Stimulated activated naive CD8-positive, alpha-beta T cell treated with anti-CD3 and anti-CD28 coated beads, Interleukin-15, amount 100 ng/mL, for 72 hours (primary cell): ENCODE data around the gene TCERG1L.
"Not testable (repeated sequence)": the region's sequence is repeated elsewhere in the genome, so short reads cannot be mapped to it uniquely, and the experiment has no call there.

Source experiments
- ATAC-seq: fragments of 150-1000 bp; cut with Tn5 transposase; 2 replicates; pipeline ENCODE4 v1.10.0; 2021; ENCODE audit warnings: mild to moderate bottlenecking, moderate library complexity
- DNase-seq, 2 donors: peaks; one replicate each; pipeline ENCODE4 v3.0.0; 2021 to 2022
- H3K27ac Mint-ChIP-seq, 2 donors: one replicate each; pipeline ENCODE4 v1.8.0; 2022; ENCODE audit warnings: mild to moderate bottlenecking in 2 of 2, mixed read lengths in 2 of 2, moderate library complexity in 2 of 2
- H3K27me3 Mint-ChIP-seq: one replicate; pipeline ENCODE4 v1.8.0; 2022; ENCODE audit warnings: mixed read lengths
- H3K4me1 Mint-ChIP-seq: one replicate; pipeline ENCODE4 v1.8.0; 2022; ENCODE audit warnings: mild to moderate bottlenecking, mixed read lengths
- H3K4me3 Mint-ChIP-seq, 2 donors: one replicate each; pipeline ENCODE4 v1.8.0; 2022; ENCODE audit warnings: mild to moderate bottlenecking in 2 of 2, mixed read lengths in 2 of 2, moderate library complexity in 1 of 2
- H3K9me3 Mint-ChIP-seq, 2 donors: one replicate each; pipeline ENCODE4 v1.8.0; 2022; ENCODE audit warnings: mixed read lengths in 2 of 2

The TCERG1L gene

DNA sequence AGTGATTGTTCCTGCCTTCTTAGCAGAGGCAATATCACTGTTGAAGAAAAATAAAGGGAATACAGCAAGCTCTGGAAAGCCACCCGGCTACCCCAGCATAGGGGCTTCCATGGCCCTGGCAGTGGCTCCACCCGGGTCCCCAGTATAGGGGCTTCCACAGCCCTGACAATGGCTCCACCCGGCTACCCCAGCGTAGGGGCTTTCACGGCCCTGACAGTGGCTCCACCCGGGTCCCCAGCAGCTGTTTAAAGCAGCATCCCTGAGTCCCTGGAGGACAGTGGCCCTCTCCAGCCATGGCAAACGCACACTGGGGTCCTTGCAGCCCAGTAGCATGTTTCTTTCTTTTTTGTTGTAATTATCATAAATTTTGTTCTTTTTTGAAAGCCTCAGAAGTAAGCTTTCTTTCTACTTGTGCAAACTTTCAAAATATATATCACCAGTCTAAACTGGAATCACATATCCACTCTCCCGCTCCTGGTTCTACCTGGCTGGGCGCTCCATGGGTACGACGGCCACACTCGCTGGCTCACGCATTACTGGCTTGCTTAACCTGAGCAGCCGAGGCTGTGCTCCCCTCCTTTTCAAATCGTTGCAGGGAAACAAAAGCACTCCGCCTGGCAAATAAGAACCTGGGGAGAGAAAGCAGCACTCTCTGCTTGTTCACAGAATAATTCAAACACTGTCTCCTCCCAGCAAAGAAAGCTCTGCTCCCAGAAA lies 62.1 kb downstream of the TCERG1L start:
- no peaks in the 10 kb centered on the region for H3K9me3 Mint-ChIP-seq
- ATAC-seq (no peak), DNase-seq (no peak)
- H3K27me3 Mint-ChIP-seq: peaks cover 23% of the 10 kb centered on the region
- H3K4me1 Mint-ChIP-seq: no peaks in the 10 kb centered on the region
- H3K4me3 Mint-ChIP-seq: no peak overlapping the region
- no peak overlapping the region for H3K27ac Mint-ChIP-seq

DNA sequence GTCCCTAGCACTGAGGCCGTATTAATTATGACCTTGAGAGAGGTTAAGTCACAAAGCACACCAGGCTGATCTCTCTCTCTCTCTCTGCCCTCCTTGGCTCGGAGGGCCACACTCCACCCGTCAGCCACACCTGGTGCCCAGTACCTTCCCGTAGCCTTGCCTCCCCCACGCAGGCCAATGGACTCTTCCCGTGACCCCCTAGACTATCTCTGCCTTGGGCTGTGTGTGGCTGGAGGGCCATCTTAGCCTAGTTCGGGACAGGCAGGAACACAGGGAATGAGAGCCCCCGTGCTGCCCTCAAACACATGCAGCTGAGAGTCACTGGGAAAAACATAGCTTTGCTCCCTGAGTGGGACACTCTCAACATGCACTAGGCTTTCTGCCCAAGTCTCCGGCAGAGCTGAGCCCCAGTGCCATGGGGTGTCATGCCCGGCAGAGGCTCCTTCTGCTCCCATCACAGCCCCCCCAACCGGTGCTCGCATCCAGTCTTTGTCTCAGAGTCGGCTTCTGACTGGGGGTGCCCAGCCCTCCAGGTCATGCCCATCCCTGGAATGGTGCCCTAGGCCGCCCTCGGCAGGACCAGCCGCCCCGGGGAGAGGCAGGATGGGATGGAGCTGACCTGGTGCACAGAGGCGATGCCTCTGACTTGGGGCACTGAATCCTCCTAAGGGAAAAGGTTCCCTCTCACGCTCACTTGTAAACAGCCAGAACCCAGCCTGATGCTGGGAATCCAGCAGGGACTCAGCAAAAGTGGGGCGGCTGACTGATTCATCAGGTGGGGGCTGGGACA lies 63.0 kb downstream of the TCERG1L start:
- ATAC-seq (no peak), DNase-seq (no peak)
- H3K4me1 Mint-ChIP-seq: no peaks in the 10 kb centered on the region
- H3K27ac Mint-ChIP-seq: no peak overlapping the region
- H3K9me3 Mint-ChIP-seq: no peaks in the 10 kb centered on the region
- peaks cover 22% of the 10 kb centered on the region for H3K27me3 Mint-ChIP-seq
- no peak overlapping the region for H3K4me3 Mint-ChIP-seq

DNA sequence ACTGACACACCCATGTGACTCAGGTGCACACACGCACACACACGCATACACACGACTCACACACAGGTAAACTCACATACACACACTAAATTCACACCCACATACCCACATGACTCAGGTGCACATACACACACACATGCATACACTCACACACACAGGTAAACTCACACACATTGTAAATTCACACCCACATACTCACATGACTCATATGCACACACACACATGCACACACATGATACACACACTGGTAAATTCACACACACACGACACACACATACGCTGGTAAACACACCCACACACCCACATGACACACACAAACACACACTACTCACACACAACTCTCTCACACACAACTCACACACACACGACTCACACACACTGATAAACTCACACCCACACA lies 63.6 kb downstream of the TCERG1L start:
- no peak overlapping the region for H3K4me3 Mint-ChIP-seq
- no peak for ATAC-seq
- no peaks in the 10 kb centered on the region for H3K4me1 Mint-ChIP-seq
- no peak overlapping the region for H3K27ac Mint-ChIP-seq
- DNase-seq: no peak
- no peaks in the 10 kb centered on the region for H3K9me3 Mint-ChIP-seq
- H3K27me3 Mint-ChIP-seq: peaks cover 19% of the 10 kb centered on the region

DNA sequence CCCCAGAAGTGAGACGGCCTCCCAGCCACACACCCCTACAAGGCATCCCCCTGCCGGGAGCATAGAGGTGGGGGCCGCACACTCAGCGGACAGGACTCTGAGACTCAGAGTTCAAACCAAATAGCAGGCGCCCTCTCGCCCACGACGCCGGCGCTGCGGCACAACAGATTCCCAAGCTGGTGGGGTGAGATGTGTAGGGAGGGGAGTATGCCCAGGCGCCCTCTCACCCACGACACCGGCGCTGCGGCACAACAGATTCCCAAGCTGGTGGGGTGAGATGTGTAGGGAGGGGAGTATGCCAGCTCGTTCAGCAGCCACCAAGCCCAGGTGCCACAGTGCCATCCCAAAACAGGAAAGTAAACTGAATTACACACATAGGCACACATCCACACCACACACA lies 64.7 kb downstream of the TCERG1L start:
- ATAC-seq: peak; percentile 5

DNA sequence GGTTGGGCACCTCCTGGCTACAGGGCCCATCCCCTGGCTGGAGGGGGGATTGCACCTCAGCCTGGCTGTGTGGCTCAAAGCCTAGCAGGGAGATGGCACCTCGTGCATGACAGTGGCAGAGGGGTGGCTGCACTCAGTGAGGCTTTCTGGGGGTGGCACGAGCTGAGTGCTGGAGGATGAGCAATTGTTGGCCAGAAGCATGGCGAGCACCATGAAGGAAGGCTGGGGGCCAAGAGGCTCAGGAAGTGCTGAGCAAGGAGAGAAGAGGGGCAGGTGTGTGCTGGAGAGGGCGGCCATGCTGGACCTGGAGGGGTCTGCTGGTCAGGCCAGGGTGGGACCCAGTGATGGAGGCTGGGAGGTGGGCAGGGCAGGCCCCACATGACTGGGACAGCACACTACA lies 65.4 kb downstream of the TCERG1L start:
- Mint-ChIP-seq H3K27ac (no peak overlapping the region), H3K9me3 (no peaks in the 10 kb centered on the region), H3K4me3 (no peak overlapping the region), H3K4me1 (no peaks in the 10 kb centered on the region), H3K27me3 (peaks cover 12% of the 10 kb centered on the region)
- no peak for ATAC-seq
- DNase-seq: no peak

More for the DNA sequence above, 64.7 kb downstream of the TCERG1L start:
- H3K4me1 Mint-ChIP-seq: no peaks in the 10 kb centered on the region
- H3K27me3 Mint-ChIP-seq: peaks cover 16% of the 10 kb centered on the region
- no peak for DNase-seq
- H3K4me3 Mint-ChIP-seq: no peak overlapping the region
- H3K9me3 Mint-ChIP-seq: no peaks in the 10 kb centered on the region
- H3K27ac Mint-ChIP-seq: no peak overlapping the region

DNA sequence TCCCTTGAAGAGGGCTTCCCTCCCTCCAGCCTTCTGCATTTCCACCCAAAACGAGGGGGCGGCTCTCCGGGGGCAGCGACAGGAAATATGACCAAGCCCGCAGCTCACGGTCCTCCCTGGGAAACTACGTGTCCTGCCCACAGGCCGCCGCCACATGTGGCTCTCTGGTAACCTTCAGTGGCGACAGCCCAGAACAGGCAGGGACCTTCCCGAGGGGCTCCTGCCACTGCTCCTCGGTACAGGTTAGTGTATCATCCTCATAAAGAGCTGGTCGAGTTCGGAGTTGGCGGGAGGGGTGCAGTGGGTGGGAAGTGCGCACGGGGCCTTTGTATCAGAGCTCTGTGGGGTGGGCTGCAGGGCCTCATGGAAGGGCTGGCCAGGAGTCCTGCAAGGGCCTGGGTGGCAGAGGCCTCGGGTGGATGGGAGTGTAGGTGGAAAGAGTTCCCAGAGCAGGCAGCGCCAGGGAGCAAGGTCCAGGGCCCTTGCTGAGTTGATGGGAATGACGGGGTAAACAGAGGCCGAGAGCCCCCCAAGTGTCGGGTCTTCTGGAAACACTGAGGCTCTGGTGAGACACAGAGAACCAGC lies 66.0 kb downstream of the TCERG1L start:
- no peaks in the 10 kb centered on the region for H3K9me3 Mint-ChIP-seq
- H3K4me1 Mint-ChIP-seq: no peaks in the 10 kb centered on the region
- peaks cover 12% of the 10 kb centered on the region for H3K27me3 Mint-ChIP-seq
- H3K4me3 Mint-ChIP-seq: no peak overlapping the region
- DNase-seq: no peak
- H3K27ac Mint-ChIP-seq: no peak overlapping the region
- peak; percentile 16 for ATAC-seq

DNA sequence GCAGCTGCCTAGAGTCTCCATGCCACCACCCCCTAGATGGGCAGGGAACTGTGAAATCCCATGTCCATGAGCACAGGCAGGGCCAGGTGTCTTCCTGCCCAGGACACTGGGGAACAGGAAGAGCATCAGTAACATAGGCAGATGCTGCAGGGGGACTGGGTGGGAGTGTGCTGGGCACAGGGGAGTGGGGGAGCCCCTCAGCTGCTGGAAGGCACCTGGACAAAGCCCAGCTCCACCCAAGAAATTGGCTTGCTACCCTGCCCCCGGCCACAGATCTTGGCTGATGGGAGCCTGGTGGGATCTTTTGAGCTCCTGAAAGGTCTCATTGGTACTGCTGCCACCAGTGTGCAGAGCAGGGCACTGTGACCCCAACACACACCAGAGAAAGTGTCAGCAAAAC lies 66.7 kb downstream of the TCERG1L start:
- Mint-ChIP-seq H3K4me3 (no peak overlapping the region), H3K27me3 (peaks cover 17% of the 10 kb centered on the region), H3K9me3 (no peaks in the 10 kb centered on the region), H3K27ac (no peak overlapping the region), H3K4me1 (no peaks in the 10 kb centered on the region)
- no peak for ATAC-seq
- DNase-seq: no peak

DNA sequence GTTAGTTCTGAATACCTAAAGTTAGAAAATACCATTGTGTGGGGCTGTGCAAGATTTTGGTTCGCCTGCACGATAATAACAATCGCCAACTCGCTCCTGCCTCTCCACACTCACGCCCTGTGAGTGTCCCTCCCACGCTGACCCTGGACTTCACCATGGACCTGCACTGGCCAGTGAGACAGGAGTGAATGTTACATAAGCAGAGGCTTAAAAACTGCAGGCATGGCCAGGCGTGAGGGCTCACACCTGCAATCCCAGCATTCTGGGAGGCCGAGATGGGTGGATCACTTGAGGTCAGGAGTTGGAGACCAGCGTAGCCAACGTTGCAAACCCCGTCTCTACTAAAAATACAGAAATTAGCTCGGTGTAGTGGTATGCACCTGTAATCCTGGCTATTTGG lies 68.4 kb downstream of the TCERG1L start:
- Mint-ChIP-seq H3K9me3 (no peaks in the 10 kb centered on the region), H3K4me1 (no peaks in the 10 kb centered on the region), H3K27me3 (peaks cover 17% of the 10 kb centered on the region), H3K27ac (no peak overlapping the region), H3K4me3 (no peak overlapping the region)
- DNase-seq: no peak
- ATAC-seq: no peak

DNA sequence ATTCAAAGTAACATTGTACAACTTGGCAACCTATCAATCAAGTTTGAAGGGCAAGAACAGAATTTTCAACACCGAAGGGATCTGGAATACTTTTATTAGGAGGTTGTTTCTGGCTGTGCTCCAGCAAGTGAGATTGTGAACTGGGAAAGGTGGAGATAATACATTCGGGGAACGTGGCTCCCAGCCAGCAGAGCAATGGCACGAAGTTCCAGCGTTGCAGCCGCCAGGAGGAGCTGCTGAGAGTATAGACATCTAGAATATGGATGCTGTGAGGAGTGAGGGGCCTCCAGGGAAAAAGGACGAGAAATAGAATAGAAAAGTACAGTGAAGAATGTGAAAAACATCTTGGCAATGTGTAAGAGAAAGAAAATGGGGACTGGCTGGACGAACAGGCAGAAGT lies 69.5 kb downstream of the TCERG1L start:
- H3K27me3 Mint-ChIP-seq: peaks cover 17% of the 10 kb centered on the region
- no peaks in the 10 kb centered on the region for H3K4me1 Mint-ChIP-seq
- DNase-seq (no peak), ATAC-seq (no peak)
- no peaks in the 10 kb centered on the region for H3K9me3 Mint-ChIP-seq
- no peak overlapping the region for H3K27ac Mint-ChIP-seq
- no peak overlapping the region for H3K4me3 Mint-ChIP-seq

DNA sequence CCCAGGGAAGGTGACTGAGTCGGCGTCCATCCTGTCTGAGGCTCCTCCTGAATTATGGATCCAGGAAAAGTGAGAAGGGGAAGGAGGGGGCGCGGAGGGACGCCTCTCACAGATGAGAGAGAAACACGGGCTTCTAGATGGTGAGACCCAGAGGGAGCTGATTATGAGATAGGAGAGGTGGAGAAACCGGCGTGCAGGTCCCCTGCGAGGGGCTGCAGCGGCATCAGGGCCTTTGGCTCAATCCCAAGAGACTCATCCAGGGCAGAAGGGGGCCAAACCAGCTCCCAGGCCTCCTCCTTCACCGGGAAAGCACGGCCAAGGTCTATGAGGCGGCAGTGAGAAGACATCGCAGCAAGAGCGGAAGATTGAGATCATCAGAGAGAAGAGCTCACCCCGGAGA lies 70.8 kb downstream of the TCERG1L start:
- Mint-ChIP-seq H3K4me1 (no peaks in the 10 kb centered on the region), H3K27me3 (peaks cover 11% of the 10 kb centered on the region), H3K9me3 (no peaks in the 10 kb centered on the region), H3K27ac (no peak overlapping the region), H3K4me3 (no peak overlapping the region)
- DNase-seq: no peak
- no peak for ATAC-seq

DNA sequence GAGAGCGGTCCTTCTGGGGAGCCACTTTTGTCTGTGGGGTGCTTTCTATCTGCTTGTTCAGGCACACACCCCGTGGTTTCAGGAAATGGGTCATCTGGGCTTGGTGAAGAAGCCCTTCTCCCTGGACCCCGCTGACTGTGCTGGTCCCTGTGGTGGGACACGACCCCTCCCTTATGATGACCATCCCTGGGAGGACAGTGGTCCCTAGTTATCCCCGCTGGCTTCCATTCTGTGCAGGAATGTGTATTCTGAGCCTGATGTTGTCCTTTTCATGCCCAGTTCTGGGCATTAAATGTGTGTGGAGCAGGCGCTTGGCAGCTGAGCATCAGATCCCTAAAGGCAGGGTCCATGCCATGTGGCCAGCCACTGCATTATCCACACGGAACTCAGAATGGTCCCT lies 71.6 kb downstream of the TCERG1L start:
- DNase-seq (no peak), ATAC-seq (no peak)
- H3K27ac Mint-ChIP-seq: peak overlapping the region in 1 of 2 donors; percentile 27
- no peaks in the 10 kb centered on the region for H3K9me3 Mint-ChIP-seq
- no peak overlapping the region for H3K4me3 Mint-ChIP-seq
- H3K27me3 Mint-ChIP-seq: peaks cover 11% of the 10 kb centered on the region
- no peaks in the 10 kb centered on the region for H3K4me1 Mint-ChIP-seq

DNA sequence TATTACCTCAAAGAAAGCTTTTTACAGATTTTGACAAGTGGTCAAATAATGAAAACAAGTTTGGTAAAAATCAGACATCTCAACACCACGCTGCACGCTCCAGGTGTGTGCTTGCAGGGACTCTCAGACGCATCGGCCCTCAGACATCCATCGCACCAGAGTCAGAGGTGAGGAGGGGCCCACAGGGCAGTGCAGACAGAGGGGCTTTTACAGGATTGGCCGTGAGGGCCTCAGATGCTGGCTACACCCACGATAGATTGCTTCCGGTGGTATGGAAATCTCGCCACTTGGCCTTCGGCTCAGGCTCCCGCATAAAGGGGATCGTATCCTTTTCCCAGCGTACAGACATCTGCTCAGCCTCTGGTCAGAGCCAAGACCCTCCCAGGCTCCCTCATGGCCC lies 72.1 kb downstream of the TCERG1L start:
- H3K27me3 Mint-ChIP-seq: peaks cover 11% of the 10 kb centered on the region
- no peaks in the 10 kb centered on the region for H3K4me1 Mint-ChIP-seq
- DNase-seq (no peak), ATAC-seq (no peak)
- no peak overlapping the region for H3K4me3 Mint-ChIP-seq
- H3K9me3 Mint-ChIP-seq: no peaks in the 10 kb centered on the region
- H3K27ac Mint-ChIP-seq: no peak overlapping the region

DNA sequence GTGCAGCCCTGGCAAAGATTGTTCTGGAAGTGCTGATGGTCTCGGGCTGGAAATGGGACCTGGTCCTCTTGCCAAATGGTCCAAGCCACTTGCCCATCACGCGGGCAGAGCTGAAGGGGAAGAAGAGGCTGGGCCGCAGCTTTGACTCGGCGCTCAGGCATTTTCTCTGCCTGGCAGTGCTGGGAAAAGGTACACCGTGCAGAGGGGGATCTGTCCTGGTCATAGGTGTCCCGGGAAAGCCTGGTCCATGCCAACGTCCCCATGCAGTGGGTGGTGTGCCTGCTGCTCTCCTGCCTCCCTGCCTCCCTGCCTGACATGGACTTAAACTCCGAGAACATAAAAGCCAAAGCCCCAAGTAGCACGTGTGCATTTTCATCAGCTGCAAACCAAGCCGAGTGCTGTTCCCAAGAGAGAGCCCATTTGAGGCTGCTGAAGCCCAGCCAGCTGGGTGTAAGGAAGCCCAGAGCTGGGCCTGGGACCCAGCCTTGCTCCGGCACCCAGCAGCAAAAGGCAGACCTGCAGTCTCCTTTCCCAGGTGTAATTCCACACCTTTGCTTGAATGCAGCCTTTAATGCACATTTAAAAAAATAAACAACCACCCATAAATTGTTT lies 72.7 kb downstream of the TCERG1L start:
- ATAC-seq: no peak
- no peak for DNase-seq
- no peaks in the 10 kb centered on the region for H3K9me3 Mint-ChIP-seq
- peaks cover 11% of the 10 kb centered on the region for H3K27me3 Mint-ChIP-seq
- no peak overlapping the region for H3K27ac Mint-ChIP-seq
- no peaks in the 10 kb centered on the region for H3K4me1 Mint-ChIP-seq
- H3K4me3 Mint-ChIP-seq: no peak overlapping the region

DNA sequence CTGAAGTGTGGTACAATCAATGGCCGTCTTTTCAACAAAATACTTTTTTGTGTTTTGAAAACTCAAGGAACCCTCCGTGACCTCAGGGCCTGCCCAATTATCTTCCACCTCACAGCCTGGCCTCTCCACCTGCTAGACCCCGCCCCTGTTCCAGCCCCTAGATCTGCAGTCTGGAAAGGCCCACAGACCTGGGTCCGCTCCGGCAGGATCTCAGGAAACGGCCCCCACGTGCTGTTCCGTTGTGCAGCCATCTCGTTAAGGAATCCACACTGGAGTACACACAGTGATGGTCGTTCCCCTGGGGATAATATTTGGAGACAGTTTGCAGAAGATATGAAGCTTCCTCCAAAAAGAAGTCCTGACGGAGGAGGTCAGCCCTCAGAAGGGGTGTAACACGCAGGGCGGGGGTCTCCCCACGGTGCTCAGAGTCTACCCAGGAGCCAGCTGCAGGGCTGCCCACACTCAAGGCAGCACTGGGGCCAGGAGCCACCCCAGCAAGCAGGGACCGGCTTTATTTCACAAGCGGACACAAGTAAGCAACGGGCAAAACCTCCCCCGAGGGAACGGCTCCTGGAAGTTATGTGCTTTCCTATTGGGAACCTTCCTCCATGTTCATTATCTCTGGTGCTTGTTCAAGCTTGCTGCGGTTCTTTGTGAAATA lies 73.4 kb downstream of the TCERG1L start:
- Mint-ChIP-seq H3K27me3 (peaks cover 11% of the 10 kb centered on the region), H3K4me1 (no peaks in the 10 kb centered on the region), H3K4me3 (no peak overlapping the region), H3K9me3 (no peaks in the 10 kb centered on the region), H3K27ac (no peak overlapping the region)
- ATAC-seq (no peak), DNase-seq (no peak)

DNA sequence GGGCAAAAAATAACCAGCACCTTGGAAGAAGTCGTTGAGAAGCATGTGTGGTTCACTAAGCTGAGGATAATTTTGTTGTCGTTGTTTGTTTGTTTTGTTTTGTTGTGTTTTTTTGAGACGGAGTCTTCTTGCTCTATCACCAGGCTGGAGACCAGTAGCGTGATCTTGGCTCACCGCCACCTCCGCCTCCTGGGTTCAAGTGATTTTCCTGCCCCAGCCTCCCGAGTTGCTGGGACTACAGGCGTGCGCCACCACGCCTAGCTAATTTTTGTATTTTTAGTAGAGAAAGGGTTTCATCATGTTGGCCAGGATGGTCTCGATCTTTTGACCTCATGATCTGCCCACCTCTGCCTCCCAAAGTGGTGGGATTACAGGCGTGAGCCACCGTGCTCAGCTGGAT lies 76.9 kb downstream of the TCERG1L start:
- not testable (repeated sequence) for DNase-seq, H3K27me3 Mint-ChIP-seq, ATAC-seq, H3K4me3 Mint-ChIP-seq, H3K4me1 Mint-ChIP-seq, H3K27ac Mint-ChIP-seq, H3K9me3 Mint-ChIP-seq
